HepG2 (cell line): ENCODE data around the gene PGPEP1. TPM values are rescaled to one million over a fixed set of nuclear protein-coding genes. Genes with fewer than 3 reads are reported as not detected.

Source experiments
- ATF3 ChIP-seq: sonication (generic); formaldehyde crosslinking; IDR thresholded peaks from 2 replicates; pipeline ENCODE4 v1.4.0; 2020; ENCODE audit warnings: missing genetic modification reagents
- CHD4 ChIP-seq: fragments of 200-600 bp; sonication (generic); IDR thresholded peaks from 2 replicates; pipeline ENCODE4 v1.7.0; 2017; ENCODE audit warnings: mild to moderate bottlenecking, low read length, borderline replicate concordance
- EED ChIP-seq: sonication (generic); formaldehyde crosslinking; IDR thresholded peaks from 2 replicates; pipeline ENCODE4 v1.5.0; 2020; ENCODE audit warnings: mild to moderate bottlenecking, missing genetic modification reagents
- FOXA3 ChIP-seq: IDR thresholded peaks from 2 replicates; pipeline ENCODE4 v1.6.1; 2016; ENCODE audit warnings: missing genetic modification reagents, missing compliant biosample characterization
- FOXJ3 ChIP-seq: sonication (generic); formaldehyde crosslinking; IDR thresholded peaks from 2 replicates; pipeline ENCODE4 v1.4.0; 2020; ENCODE audit warnings: missing genetic modification reagents, mild to moderate bottlenecking, borderline replicate concordance
- IRX3 ChIP-seq: sonication (generic); formaldehyde crosslinking; IDR thresholded peaks from 2 replicates; pipeline ENCODE4 v1.8.1; 2023; ENCODE audit warnings: mild to moderate bottlenecking, low read depth, missing genetic modification reagents, borderline replicate concordance
- MLXIP ChIP-seq: sonication (generic); formaldehyde crosslinking; IDR thresholded peaks from 2 replicates; pipeline ENCODE4 v1.9.0; 2021; ENCODE audit warnings: missing genetic modification reagents, borderline replicate concordance
- NFKB2 ChIP-seq: sonication (generic); formaldehyde crosslinking; IDR thresholded peaks from 2 replicates; pipeline ENCODE4 v1.4.0; 2020; ENCODE audit warnings: missing genetic modification reagents, borderline replicate concordance
- PHF8 ChIP-seq: sonication (generic); formaldehyde crosslinking; IDR thresholded peaks from 2 replicates; pipeline ENCODE4 v1.5.0; 2020; ENCODE audit warnings: missing genetic modification reagents
- PLRG1 ChIP-seq: fragments of 450-650 bp; conservative IDR thresholded peaks from 2 replicates; pipeline ENCODE4 v1.6.1; 2016
- SP4 ChIP-seq: sonication (generic); formaldehyde crosslinking; IDR thresholded peaks from 2 replicates; pipeline ENCODE4 v1.8.1; 2023; ENCODE audit warnings: mild to moderate bottlenecking, missing genetic modification reagents
- SRSF1 ChIP-seq: fragments of 200-400 bp; formaldehyde crosslinking; optimal IDR thresholded peaks from 2 replicates; pipeline ENCODE3; 2017; ENCODE audit warnings: mild to moderate bottlenecking, low read depth, low read length, moderate library complexity
- TFDP1 ChIP-seq: IDR thresholded peaks from 2 replicates; pipeline ENCODE4 v1.6.1; 2016; ENCODE audit warnings: missing compliant biosample characterization, missing genetic modification reagents, borderline replicate concordance
- ZBTB14 ChIP-seq: sonication (generic); formaldehyde crosslinking; IDR thresholded peaks from 2 replicates; pipeline ENCODE4 v1.4.0; 2020; ENCODE audit warnings: missing genetic modification reagents
- ZNF383 ChIP-seq: sonication (generic); formaldehyde crosslinking; IDR thresholded peaks from 2 replicates; pipeline ENCODE4 v1.4.0; 2020; ENCODE audit warnings: missing genetic modification reagents, mild to moderate bottlenecking, borderline replicate concordance
- ZNF562 ChIP-seq: sonication (generic); formaldehyde crosslinking; IDR thresholded peaks from 2 replicates; pipeline ENCODE4 v1.8.0; 2022; ENCODE audit warnings: missing genetic modification reagents, borderline replicate concordance
- ZNF710 ChIP-seq: sonication (generic); formaldehyde crosslinking; IDR thresholded peaks from 2 replicates; pipeline ENCODE4 v1.5.0; 2020; ENCODE audit warnings: mild to moderate bottlenecking, missing genetic modification reagents, borderline replicate concordance
- ZSCAN25 ChIP-seq: sonication (generic); formaldehyde crosslinking; IDR thresholded peaks from 2 replicates; pipeline ENCODE4 v1.8.0; 2022; ENCODE audit warnings: mild to moderate bottlenecking, missing genetic modification reagents
- polyA plus RNA-seq, 8 experiments: library from polyadenylated mRNA; depleted of rRNA in 3 of 8; stranded (reverse) in 7 of 8; unstranded in 1 of 8; fragments of >200 nt; fragmentation: Illumina TruSeq in 4 of 8; extraction: Trizol in 4 of 8; gene quantifications; 2 replicates each; pipeline versions ENCODE4 v1.2.1 to v1.2.3, GENCODE V29; 2011 to 2016; ENCODE audit warnings: low read depth in 4 of 8, missing spikeins in 1 of 8, mixed read lengths in 1 of 8; ENCODE audit not compliant: insufficient read depth in 1 of 8
- total RNA-seq, 5 experiments: library from RNA; depleted of rRNA; stranded (reverse); fragments of >200 nt; fragmentation: Illumina TruSeq; extraction: Trizol; gene quantifications; 2 replicates each; pipeline ENCODE4 v1.2.3, GENCODE V29; 2016; ENCODE audit warnings: low read depth in 1 of 5

PGPEP1 gene
- total and polyA plus RNA-seq, 2 of the 13 experiments (the other 11 are each of a cell fraction or from before 2014, with no cell fraction given) = 53.1 to 56.6 TPM

GRCh38 chr19:18388100-18388959, 47.9 kb downstream of the PGPEP1 start (continued):
- TF ChIP-seq IRX3 (CRISPR knock-in tag) (0 out of 2 replicates have a peak, but pooled peaks have one; percentile 55), SP4 (CRISPR knock-in tag) (peak; percentile 64; the same call in 1 of the 2 replicates), EED (peak; percentile 84), SRSF1 (no peak), TFDP1 (peak; percentile 37; the same call in 1 of the 2 replicates), PHF8 (CRISPR knock-in tag) (peak; percentile 68), ZNF710 (CRISPR knock-in tag) (0 out of 2 replicates have a peak, but pooled peaks have one; percentile 85), ZSCAN25 (CRISPR knock-in tag) (peak; percentile 42; the same call in 1 of the 2 replicates), FOXJ3 (CRISPR knock-in tag) (peak; percentile 81), ZBTB14 (CRISPR knock-in tag) (peak; percentile 74), MLXIP (CRISPR knock-in tag) (peak; percentile 19; the same call in 1 of the 2 replicates), ATF3 (peak; percentile 51; the same call in 1 of the 2 replicates), ZNF383 (CRISPR knock-in tag) (peak; percentile 69; the same call in 1 of the 2 replicates), FOXA3 (no peak; the same call in 1 of the 2 replicates), NFKB2 (CRISPR knock-in tag) (peak; percentile 97; the same call in 1 of the 2 replicates), CHD4 (0 out of 2 replicates have a peak, but pooled peaks have one; percentile 68), PLRG1 (no peak), ZNF562 (CRISPR knock-in tag) (0 out of 2 replicates have a peak, but pooled peaks have one; percentile 55)
